Panc1 (cell line): ENCODE results near the gene CDRT15.

Source experiments
- TCF7L2 ChIP-seq: IDR thresholded peaks from 2 replicates; pipeline ENCODE4 v1.6.1; 2011; ENCODE audit warnings: mild to moderate bottlenecking, low read depth, low read length, inconsistent platforms
- TF ChIP-seq, protein P1 (sequence below): fragments of 450-650 bp; IDR thresholded peaks from 2 replicates; pipeline ENCODE4 v1.5.1; 2017; ENCODE audit warnings: mild to moderate bottlenecking

DNA sequence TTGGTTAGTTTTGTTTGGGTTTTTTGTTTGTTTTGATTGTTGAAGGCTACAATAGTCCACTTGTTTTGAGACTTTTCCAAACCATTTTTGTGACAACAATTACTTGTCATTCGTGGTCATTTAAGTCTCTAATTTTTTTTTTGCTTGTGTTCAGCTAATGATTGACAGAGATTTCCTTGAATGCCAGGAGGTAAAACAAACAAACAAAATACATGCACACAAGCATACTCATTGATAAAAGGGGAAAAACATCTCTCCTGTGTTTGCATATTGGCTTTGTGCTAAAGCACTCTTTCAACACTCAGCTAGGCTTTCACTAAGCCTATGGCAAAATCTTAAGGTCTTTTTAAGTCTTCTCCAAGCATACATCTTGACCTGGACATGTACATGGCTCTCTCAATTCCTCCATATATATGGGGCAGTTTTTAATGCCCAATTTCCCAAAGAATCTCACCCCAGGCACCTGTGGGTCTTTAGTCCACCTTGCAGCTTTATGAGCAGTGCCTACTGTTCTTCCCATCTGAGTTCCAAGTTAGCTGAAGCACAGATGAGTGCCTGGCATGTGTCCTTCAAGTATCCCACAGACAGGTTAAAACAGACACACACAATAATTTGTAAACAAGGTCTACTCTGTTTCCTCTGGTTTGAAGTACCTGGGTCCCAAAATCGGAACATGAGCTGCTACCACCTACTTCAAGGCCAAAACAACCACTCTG is 40.0 kb upstream of the CDRT15 start:
- TF ChIP-seq, protein P1, sequence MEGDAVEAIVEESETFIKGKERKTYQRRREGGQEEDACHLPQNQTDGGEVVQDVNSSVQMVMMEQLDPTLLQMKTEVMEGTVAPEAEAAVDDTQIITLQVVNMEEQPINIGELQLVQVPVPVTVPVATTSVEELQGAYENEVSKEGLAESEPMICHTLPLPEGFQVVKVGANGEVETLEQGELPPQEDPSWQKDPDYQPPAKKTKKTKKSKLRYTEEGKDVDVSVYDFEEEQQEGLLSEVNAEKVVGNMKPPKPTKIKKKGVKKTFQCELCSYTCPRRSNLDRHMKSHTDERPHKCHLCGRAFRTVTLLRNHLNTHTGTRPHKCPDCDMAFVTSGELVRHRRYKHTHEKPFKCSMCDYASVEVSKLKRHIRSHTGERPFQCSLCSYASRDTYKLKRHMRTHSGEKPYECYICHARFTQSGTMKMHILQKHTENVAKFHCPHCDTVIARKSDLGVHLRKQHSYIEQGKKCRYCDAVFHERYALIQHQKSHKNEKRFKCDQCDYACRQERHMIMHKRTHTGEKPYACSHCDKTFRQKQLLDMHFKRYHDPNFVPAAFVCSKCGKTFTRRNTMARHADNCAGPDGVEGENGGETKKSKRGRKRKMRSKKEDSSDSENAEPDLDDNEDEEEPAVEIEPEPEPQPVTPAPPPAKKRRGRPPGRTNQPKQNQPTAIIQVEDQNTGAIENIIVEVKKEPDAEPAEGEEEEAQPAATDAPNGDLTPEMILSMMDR = no peak
- TF ChIP-seq TCF7L2 = no peak
